Measurements from ENCODE around the gene FCN1.
"Not testable (repeated sequence)": the region's sequence is repeated elsewhere in the genome, so short reads cannot be mapped to it uniquely, and the experiment has no call there.

The FCN1 gene

DNA sequence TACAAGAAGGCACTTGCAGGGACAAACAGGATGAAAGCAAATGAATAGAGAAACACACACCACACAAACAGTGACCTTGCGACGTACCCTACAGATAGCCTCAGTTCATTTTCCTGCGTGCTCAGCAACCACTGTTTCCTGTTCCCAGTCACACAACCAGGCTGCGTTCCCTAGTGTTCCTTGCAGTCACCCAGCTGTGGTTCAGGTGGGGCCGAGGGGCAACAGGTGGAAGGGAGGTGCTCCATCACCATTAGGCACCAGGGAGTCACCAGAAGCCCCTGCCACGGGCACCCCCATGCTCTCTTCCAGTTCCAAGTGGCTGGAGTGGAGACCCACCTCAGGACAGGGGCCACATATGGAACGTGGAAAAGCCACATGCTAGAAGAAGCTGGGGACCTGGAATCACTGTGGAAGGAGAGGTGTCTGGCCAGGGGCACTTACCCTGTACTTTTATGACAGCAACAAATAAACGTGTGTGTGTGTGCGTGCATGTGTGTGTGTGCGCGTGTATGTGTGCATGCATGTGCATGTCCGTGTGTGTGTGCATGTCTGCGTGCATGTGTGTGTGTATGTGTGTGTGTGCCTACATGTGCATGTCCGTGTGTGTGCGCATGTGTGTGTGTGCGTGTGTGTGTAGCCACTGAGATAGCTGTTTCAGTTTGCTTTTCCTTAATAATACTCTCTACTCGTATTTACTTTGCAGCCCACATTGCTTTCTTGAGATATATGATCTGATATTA, 55.9 kb downstream of the FCN1 start:
- Histone ChIP-seq H3K27ac (no peak overlapping the region), H3K9ac (ENCODE audit: insufficient read length) (no peak overlapping the region), H3K4me3 (no peak overlapping the region), H3K9me3 (ENCODE audit: low read depth, low read length) (no peaks in the 10 kb centered on the region; the same call in 1 of the 2 replicates), H3K36me3 (ENCODE audit: insufficient read depth, low read length) (no peaks in the 10 kb centered on the region)
- TF ChIP-seq FOXP2 (optimal IDR thresholded peaks at IDR 0.05; ENCODE audit: control extremely low read depth, extremely low read length, insufficient read depth) (no peak), POLR2AphosphoS5 (IDR thresholded peaks at IDR 0.05; ENCODE audit: borderline replicate concordance, low read depth, low read length) (no peak), EZH2 (IDR thresholded peaks at IDR 0.05) (no peak)
- DNase-seq (ENCODE audit: low read depth, low spot score) = no peak

DNA sequence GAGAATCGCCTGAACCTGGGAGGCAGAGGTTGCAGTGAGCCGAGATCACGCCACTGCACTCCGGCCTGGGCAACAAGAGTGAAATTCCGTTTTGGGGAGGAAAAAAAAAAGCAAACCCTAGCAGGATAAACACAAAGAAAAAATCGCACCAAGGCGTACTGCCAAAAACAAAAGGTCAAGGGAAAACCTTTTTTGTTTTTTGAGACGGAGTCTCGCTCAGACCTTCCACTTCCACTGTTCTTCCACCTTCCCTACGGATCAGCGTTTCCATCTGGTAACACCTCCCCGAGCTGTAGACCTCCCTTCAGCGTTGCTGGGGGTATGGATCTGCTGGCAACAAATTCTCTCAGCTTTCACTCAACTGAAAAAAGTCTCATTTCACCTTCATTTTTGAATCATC, 57.2 kb downstream of the FCN1 start:
- H3K9me3 ChIP-seq (ENCODE audit: low read depth, low read length) = no peaks in the 10 kb centered on the region; the same call in 1 of the 2 replicates
- no peak overlapping the region for H3K4me3 ChIP-seq
- H3K27ac ChIP-seq = no peak overlapping the region
- no peaks in the 10 kb centered on the region for H3K36me3 ChIP-seq (ENCODE audit: insufficient read depth, low read length)
- DNase-seq (ENCODE audit: low read depth, low spot score) = no peak
- no peak overlapping the region for H3K9ac ChIP-seq (ENCODE audit: insufficient read length)
- TF ChIP-seq POLR2AphosphoS5 (IDR thresholded peaks at IDR 0.05; ENCODE audit: borderline replicate concordance, low read depth, low read length) (no peak), EZH2 (IDR thresholded peaks at IDR 0.05) (no peak), FOXP2 (optimal IDR thresholded peaks at IDR 0.05; ENCODE audit: control extremely low read depth, extremely low read length, insufficient read depth) (no peak)

DNA sequence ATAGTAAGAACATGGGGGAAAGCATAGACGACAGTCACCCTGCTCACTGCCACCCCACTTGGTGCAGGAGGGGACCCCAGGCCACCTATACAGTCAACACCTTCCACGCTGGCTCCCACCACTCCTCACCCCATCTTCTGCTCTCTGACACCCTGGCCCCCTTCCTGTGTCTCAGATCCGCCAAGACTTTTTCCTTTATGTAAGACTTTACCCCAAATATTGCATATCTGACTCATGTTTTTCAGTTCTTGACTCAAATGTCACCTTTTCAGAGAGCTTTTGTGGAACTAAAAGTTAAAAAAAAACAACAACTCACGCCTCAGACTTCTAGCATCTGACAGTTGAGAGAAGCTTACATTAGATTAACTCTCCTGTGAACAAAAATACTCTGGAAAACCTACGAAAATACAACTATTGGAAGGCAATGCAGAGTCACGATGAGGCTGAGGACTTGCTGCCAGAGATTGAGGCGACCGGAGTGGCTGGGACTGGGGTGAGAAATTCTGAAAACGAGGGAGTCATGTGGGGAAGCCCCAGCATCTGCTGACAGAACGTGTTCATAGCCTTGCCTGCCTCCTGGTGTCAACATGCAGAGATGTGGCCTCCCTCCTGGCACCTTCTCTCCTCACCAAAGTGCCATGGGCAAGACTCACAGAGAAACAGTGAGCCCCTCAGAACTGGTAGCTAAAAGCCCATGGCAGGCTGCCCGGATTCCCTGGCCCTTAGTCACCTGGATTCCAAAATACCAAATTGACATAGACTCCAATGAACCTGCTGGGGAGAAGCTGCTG, 59.5 kb downstream of the FCN1 start:
- no peak overlapping the region for H3K9ac ChIP-seq (ENCODE audit: insufficient read length)
- no peak overlapping the region for H3K4me3 ChIP-seq
- TF ChIP-seq FOXP2 (optimal IDR thresholded peaks at IDR 0.05; ENCODE audit: control extremely low read depth, extremely low read length, insufficient read depth) (no peak), POLR2AphosphoS5 (IDR thresholded peaks at IDR 0.05; ENCODE audit: borderline replicate concordance, low read depth, low read length) (no peak)
- H3K27ac ChIP-seq = no peak overlapping the region
- H3K36me3 ChIP-seq (ENCODE audit: insufficient read depth, low read length) = no peaks in the 10 kb centered on the region
- no peaks in the 10 kb centered on the region; the same call in 1 of the 2 replicates for H3K9me3 ChIP-seq (ENCODE audit: low read depth, low read length)
- no peak for DNase-seq (ENCODE audit: low read depth, low spot score)

DNA sequence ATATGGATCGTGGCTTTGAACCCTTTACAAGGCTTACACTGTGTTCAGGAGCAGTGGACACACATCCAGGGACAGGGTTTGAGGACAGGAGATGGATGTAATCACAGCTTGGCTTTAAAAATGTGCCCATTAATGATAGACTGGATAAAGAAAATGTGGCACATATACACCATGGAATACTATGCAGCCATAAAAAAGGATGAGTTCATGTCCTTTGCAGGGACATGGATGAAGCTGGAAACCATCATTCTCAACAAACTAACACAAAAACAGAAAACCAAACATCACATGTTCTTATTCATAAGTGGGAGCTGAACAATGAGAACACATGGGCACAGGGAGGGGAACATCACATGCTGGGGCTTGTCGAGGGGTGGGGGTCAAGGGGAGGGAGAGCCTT, 60.3 kb downstream of the FCN1 start:
- H3K4me3 ChIP-seq; H3K27ac ChIP-seq; H3K36me3 ChIP-seq (ENCODE audit: insufficient read depth, low read length); DNase-seq (ENCODE audit: low read depth, low spot score); H3K9ac ChIP-seq (ENCODE audit: insufficient read length); H3K9me3 ChIP-seq (ENCODE audit: low read depth, low read length): not testable (repeated sequence)

DNA sequence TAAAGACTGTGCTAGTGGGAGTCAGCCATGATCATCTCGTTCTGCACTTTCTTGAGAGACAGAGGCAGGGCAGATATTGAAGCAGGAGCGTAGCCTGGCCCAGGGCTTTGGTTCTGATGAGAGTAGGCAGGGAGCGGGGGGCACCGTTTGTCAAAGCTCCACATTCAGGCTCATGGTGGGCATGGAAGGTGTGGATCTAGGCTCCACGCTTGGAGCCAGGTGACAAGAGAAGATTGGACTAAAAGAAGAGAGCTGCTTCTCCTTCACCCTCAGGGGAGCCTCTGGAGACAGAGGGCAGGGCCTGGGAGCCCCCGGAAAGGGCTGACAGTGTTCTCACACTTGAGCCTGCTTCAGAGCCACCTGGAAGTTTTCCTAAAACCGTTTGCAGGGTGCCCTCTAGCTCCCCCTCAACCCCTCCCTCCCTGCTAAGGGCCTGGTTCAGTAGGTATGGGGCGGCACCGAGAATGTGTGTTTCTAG, 61.8 kb downstream of the FCN1 start:
- Histone ChIP-seq H3K9me3 (ENCODE audit: low read depth, low read length) (no peaks in the 10 kb centered on the region; the same call in 1 of the 2 replicates), H3K4me3 (no peak overlapping the region), H3K36me3 (ENCODE audit: insufficient read depth, low read length) (no peaks in the 10 kb centered on the region), H3K9ac (ENCODE audit: insufficient read length) (no peak overlapping the region), H3K27ac (no peak overlapping the region)
- DNase-seq (ENCODE audit: low read depth, low spot score) = no peak
- TF ChIP-seq FOXP2 (optimal IDR thresholded peaks at IDR 0.05; ENCODE audit: control extremely low read depth, extremely low read length, insufficient read depth) (no peak), EZH2 (IDR thresholded peaks at IDR 0.05) (no peak), POLR2AphosphoS5 (IDR thresholded peaks at IDR 0.05; ENCODE audit: borderline replicate concordance, low read depth, low read length) (no peak)

All from SK-N-MC (cell line).